HG02588 (cell line): ENCODE data around the gene OS9.
"Not testable (repeated sequence)": the region's sequence is repeated elsewhere in the genome, so short reads cannot be mapped to it uniquely, and the experiment has no call there.

Experiments
- ATAC-seq: cut with Tn5 transposase; IDR thresholded peaks from one replicate; pipeline ENCODE4 v1.9.1; 2021; ENCODE audit warnings: mild to moderate bottlenecking, moderate library complexity; ENCODE audit not compliant: unreplicated experiment

OS9 gene

DNA sequence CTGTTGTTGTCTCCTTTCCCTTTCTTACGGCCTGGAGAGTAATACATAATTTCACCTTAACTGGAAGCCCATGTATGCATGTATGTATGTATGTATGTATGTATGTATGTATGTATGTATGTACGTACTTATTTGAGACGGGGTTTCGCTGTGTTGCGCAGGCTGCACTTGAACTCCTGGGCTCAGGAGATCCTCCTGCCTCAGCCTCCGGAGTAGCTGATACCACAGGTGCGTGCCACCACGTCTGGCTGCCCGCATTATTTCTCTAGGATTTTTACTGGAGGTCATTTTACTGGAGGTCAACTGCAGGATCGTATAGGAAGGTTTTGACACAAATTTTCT, 644 bp upstream of the OS9 start:
- no peak for ATAC-seq

DNA sequence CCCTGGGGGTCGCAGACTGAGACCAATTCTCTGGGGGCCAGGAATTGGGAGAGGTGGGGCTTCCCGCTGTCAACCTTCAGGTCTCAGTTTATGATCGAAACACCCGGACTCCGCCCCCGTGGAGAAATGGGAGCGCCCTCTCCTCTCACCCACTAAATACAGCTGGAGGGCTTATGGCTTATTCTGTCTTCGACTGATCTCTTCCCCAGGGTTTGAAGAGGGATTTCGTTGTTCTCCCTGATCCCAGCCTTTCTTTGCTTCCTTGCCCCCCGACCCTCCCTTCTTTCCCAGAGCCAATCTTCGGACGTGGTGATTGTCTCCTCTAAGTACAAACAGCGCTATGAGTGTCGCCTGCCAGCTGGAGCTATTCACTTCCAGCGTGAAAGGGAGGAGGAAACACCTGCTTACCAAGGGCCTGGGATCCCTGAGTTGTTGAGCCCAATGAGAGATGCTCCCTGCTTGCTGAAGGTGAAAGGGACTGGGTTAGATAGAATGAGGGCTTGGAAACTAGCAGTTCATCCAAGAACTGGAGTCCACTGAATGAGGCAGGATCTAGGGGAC, 607 bp downstream of the OS9 start:
- no peak for ATAC-seq

- ATAC-seq = no peak
Observed at GRCh38 chr12:57695770-57696432, 2.0 kb downstream of the OS9 start.

DNA sequence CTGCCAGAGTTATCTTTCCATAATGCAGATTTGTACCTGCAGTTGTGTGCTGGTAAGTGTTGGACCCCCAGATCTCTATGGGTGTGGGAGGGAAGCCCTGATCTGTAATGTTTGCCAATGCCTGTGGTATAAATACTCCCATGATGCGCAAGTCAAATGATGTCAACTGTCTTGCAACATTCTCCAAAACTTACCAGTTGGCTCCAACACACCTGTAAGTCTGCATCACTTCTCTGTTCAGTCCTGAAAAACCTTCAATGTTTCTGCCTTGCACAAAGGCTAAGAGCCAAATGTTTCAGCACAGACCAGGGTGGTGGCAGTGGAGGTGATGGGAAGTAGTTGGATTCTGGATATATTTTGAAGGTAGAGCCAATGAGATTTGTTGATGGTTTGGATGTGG, 3.1 kb downstream of the OS9 start:
- no peak for ATAC-seq

GRCh38 chr12:57698414-57698813, 4.5 kb downstream of the OS9 start:
- no peak for ATAC-seq

- no peak for ATAC-seq
Observed at GRCh38 chr12:57700317-57700716, 6.4 kb downstream of the OS9 start.

DNA sequence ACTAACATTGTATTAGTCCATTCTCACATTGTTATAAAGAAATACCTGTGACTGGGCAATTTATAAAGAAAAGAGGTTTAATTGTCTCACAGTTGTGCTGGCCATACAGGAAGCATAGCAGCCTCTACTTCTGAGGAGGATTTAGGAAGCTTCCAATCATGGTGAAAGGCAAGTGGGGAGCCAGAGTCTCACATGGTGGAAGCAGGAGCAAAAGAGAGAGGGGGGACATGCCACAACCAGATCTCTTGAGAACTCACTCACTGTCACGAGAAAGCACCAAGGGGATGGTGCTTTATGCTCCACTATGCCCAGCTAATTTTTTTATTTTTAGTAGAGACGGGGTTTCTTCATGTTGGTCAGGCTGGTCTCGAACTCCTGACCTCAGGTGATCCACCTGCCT, 13.3 kb downstream of the OS9 start:
- no peak for ATAC-seq

DNA sequence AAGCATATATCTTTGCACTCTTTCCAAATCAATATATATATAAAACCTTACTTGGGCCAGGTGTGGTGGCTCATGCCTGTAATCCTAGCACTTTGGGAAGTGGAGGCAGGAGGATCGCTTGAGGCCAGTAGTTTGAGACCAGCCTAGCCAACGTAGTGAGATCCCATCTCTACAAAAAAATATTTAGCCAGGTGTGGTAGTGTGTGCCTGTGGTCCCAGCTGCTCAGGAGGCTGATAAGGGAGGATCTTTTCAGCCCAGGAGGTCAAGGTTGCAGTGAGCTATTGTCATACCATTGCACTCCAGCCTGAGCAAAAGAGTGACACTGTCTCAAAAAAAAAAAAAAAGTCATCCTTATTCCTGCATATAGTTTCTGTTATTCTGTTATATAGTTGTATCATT, 14.4 kb downstream of the OS9 start:
- no peak for ATAC-seq

- no peak for ATAC-seq
Observed at GRCh38 chr12:57712701-57713100, 18.8 kb downstream of the OS9 start.

DNA sequence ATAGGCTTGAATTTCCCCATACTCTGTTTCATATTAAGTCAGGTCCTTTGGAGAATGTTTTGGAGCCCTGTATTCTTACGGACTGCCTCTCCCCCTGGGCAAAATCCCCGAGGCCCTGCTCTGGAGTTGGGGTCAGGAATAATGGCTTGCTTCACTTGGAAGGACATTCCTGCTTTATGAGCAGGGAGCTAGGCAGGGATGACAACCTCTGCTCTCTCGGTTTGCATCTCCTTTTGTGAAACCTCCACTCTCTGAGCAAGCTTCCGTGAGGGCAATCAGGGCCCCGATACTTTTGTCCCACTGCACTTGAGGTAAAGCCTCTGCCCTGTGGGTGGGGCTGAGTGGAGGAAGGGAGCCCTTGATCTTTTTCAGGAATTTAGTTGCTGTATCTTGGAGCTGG, 19.3 kb downstream of the OS9 start:
- ATAC-seq = no peak

DNA sequence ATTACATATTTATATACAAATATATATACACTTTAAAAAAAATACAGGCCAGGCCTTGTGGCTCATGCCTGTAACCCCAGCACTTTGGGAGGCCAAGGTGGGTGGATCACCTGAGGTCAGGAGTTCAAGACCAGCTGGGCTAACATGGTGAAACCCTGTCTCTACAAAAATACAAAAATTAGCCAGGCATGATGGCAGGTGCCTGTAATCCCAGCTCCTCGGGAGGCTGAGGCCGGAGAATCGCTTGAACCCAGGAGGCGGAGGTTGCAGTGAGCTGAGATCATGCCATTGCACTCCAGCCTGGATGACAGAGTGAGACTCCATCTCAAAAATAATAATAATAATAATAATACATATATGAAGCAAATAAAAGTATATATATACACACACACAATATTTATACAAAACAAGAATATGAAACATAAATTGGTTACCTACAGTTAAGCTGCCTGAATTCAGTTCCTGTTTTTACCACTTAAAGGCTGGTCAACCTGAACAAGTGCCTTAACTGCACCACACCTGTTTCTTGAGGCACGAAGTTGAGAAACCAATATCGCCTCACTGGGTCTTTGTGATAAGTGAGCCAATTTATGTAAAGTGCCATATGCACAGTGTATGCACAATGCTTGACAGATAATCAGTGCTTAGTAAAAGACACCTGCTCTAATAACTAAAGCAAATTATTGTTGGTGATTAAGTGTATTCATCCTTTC, 21.3 kb downstream of the OS9 start:
- ATAC-seq = not testable (repeated sequence)

- no peak for ATAC-seq
Observed at GRCh38 chr12:57715786-57716185, 21.9 kb downstream of the OS9 start.

DNA sequence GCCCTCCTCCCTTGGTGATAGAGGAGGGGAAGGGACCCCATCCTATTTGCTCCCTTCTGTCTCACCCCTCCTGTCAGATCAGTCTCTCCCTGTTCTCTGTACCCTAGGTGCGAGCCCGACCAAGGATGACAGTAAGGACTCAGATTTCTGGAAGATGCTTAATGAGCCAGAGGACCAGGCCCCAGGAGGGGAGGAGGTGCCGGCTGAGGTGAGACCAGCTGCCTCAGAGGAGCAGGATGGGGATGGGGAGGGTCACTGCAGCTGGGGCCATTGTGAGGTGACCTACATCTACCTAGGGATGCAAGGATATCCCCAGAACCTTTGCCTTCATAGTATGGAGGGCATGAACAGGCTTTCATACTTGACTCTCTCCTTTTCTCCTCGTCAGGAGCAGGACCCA, 22.4 kb downstream of the OS9 start:
- no peak for ATAC-seq

DNA sequence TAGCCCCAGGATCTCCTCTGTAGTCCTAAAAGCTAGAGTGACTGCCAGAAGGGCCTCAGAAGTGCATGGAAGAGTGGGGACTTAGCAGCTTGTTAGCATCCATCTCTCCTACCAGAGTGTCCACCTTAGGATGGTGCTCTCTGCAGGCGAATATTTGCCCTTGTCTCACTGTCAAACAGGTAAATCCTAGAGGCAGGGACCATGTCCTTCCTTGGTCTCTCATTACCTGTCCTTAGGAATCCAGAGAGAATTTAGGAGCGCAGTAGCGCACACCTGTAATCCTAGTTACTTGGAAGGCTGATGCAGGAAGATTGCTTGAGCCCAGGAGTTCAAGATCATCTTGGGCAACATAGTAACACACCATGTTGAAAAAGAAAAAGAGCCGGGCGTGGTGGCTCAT, 23.2 kb downstream of the OS9 start:
- no peak for ATAC-seq

- no peak for ATAC-seq
Observed at GRCh38 chr12:57717846-57718640, 24.1 kb downstream of the OS9 start.

DNA sequence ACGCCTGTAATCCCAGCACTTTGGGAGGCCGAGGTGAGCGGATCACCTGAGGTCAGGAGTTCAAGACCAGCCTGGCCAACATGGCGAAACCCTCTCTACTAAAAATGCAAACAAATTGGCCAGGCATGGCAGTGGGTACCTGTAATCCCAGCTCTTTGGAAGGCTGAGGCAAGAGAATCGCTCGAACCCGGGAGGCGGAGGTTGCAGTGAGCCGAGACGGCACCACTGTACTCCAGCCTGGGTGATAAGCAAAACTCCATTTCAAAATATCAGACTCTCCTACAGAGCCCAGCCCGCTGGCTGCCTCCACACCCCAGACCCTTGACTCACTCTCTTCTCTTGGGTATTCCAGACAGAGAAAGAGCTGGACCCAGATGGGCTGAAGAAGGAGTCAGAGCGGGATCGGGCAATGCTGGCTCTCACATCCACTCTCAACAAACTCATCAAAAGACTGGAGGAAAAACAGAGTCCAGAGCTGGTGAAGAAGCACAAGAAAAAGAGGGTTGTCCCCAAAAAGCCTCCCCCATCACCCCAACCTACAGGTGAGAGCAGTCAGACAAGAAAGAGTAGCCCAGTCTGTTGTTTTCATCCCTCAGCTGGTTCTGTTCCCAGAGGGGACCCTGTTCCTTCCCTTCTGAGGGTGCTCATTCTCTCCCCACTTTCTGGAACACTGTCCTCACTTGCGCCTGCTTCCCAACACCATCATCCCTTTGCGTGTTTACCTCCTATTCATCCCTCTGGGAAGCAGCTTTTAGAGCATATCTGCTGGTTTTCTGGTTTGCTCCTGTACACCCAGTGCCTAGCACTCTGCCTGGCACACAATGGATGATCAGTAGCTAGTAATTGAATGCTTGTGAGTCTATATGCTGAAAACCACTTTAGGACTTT, 25.0 kb downstream of the OS9 start:
- ATAC-seq = no peak

GRCh38 chr12:57719777-57720605, 26.1 kb downstream of the OS9 start:
- ATAC-seq = no peak

DNA sequence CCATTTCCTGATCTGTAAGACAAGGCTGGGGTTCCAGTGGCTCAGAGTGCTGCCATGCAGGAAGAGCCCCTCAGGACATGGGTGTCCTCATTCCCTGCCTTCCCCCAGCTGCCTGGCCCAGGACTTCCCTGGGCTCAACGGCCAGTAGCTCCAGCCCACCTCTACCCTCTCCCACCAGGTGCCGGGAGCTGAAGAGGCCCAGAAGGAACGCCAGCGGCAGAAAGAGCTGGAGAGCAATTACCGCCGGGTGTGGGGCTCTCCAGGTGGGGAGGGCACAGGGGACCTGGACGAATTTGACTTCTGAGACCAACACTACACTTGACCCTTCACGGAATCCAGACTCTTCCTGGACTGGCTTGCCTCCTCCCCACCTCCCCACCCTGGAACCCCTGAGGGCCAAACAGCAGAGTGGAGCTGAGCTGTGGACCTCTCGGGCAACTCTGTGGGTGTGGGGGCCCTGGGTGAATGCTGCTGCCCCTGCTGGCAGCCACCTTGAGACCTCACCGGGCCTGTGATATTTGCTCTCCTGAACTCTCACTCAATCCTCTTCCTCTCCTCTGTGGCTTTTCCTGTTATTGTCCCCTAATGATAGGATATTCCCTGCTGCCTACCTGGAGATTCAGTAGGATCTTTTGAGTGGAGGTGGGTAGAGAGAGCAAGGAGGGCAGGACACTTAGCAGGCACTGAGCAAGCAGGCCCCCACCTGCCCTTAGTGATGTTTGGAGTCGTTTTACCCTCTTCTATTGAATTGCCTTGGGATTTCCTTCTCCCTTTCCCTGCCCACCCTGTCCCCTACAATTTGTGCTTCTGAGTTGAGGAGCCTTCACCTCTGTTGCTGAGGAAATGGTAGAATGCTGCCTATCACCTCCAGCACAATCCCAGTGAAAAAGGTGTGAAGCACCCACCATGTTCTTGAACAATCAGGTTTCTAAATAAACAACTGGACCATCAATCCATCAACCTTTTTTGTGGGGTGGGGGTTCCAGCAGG, 27.0 kb downstream of the OS9 start:
- ATAC-seq = no peak
